NCI-H2196 (cell line): ENCODE measurements around the gene ZC3H4.
"Not testable (repeated sequence)": the region's sequence is repeated elsewhere in the genome, so short reads cannot be mapped to it uniquely, and the experiment has no call there.

Experiments used
- DNase-seq: peaks from one replicate; lab custom pipeline; 2025; ENCODE audit not compliant: unreplicated experiment; lab: John Stamatoyannopoulos, UW

ZC3H4 gene

GRCh38 chr19:47056411-47056810 is 57.2 kb downstream of the ZC3H4 start:
- DNase-seq: no peak

GRCh38 chr19:47050562-47050961 is 63.0 kb downstream of the ZC3H4 start:
- not testable (repeated sequence) for DNase-seq

- no peak for DNase-seq
Observed at GRCh38 chr19:47049307-47049700, 64.3 kb downstream of the ZC3H4 start.

- DNase-seq: peak; percentile 93
Observed at GRCh38 chr19:47047763-47048405, 65.7 kb downstream of the ZC3H4 start.

- no peak for DNase-seq
Observed at GRCh38 chr19:47047272-47047762, 66.3 kb downstream of the ZC3H4 start.

- DNase-seq: no peak
Observed at GRCh38 chr19:47045867-47046470, 67.6 kb downstream of the ZC3H4 start.

- DNase-seq: no peak
Observed at GRCh38 chr19:47044946-47045866, 68.4 kb downstream of the ZC3H4 start.

- DNase-seq: no peak
Observed at GRCh38 chr19:47040869-47041268, 72.7 kb downstream of the ZC3H4 start.

- DNase-seq: no peak
Observed at GRCh38 chr19:47039239-47039874, 74.2 kb downstream of the ZC3H4 start.

- no peak for DNase-seq
Observed at GRCh38 chr19:47037766-47038165, 75.8 kb downstream of the ZC3H4 start.

- no peak for DNase-seq
Observed at GRCh38 chr19:47036097-47036651, 77.4 kb downstream of the ZC3H4 start.

GRCh38 chr19:47035127-47036096 is 78.2 kb downstream of the ZC3H4 start:
- peak; percentile 75 for DNase-seq

GRCh38 chr19:47032171-47032811 is 81.3 kb downstream of the ZC3H4 start:
- peak; percentile 68 for DNase-seq

- DNase-seq: no peak
Observed at GRCh38 chr19:47028195-47028601, 85.4 kb downstream of the ZC3H4 start.

- no peak for DNase-seq
Observed at GRCh38 chr19:47027586-47028088, 85.9 kb downstream of the ZC3H4 start.

GRCh38 chr19:47026889-47027288 is 86.7 kb downstream of the ZC3H4 start:
- no peak for DNase-seq

- no peak for DNase-seq
Observed at GRCh38 chr19:47026156-47026555, 87.4 kb downstream of the ZC3H4 start.

- no peak for DNase-seq
Observed at GRCh38 chr19:47024502-47024901, 89.1 kb downstream of the ZC3H4 start.

GRCh38 chr19:47023448-47023794 is 90.2 kb downstream of the ZC3H4 start:
- DNase-seq: no peak
